GM12878 (cell line): ENCODE results near the gene SUPT6H. TPM values are rescaled to one million over a fixed set of nuclear protein-coding genes. Genes with fewer than 3 reads are reported as not detected.
A peak's percentile ranks its signal among the peaks of the same experiment; 100 is the strongest.

Experiments used
- BACH1 ChIP-seq: fragments of 450-650 bp; IDR thresholded peaks from 2 replicates; pipeline ENCODE4 v1.6.1; 2017; ENCODE audit warnings: mild to moderate bottlenecking, borderline replicate concordance
- BMI1 ChIP-seq: fragments of 450-650 bp; IDR thresholded peaks from 2 replicates; pipeline ENCODE4 v1.6.1; 2016; ENCODE audit warnings: mild to moderate bottlenecking, moderate library complexity, borderline replicate concordance
- CBX5 ChIP-seq: sonication (generic); IDR thresholded peaks from 2 replicates; pipeline ENCODE4 v1.6.1; 2016; ENCODE audit warnings: low read depth, moderate library complexity, mild to moderate bottlenecking, inconsistent platforms
- CHD2 ChIP-seq: IDR thresholded peaks from 2 replicates; pipeline ENCODE4 v1.6.1; 2011; ENCODE audit warnings: low read depth, low read length, improper control_type of control experiment, borderline replicate concordance
- CUX1 ChIP-seq: IDR thresholded peaks from 2 replicates; pipeline ENCODE4 v1.6.1; 2012; ENCODE audit warnings: improper control_type of control experiment, low read depth, low read length; ENCODE audit not compliant: insufficient replicate concordance
- GABPA ChIP-seq: IDR thresholded peaks from 2 replicates; pipeline ENCODE4 v1.6.1; 2014; ENCODE audit warnings: antibody characterized with exemption, low read depth, mild to moderate bottlenecking, inconsistent platforms
- GATAD2B ChIP-seq: fragments of 450-650 bp; conservative IDR thresholded peaks from 2 replicates; pipeline ENCODE4 v1.6.1; 2017; ENCODE audit warnings: low read depth, mild to moderate bottlenecking, moderate library complexity
- JUNB ChIP-seq: IDR thresholded peaks from 2 replicates; pipeline ENCODE4 v1.6.1; 2016; ENCODE audit warnings: antibody characterized with exemption, mild to moderate bottlenecking
- KDM1A ChIP-seq: fragments of 200-600 bp; sonication (generic); IDR thresholded peaks from 2 replicates; pipeline ENCODE4 v1.6.1; 2016; ENCODE audit warnings: borderline replicate concordance
- MYC ChIP-seq: IDR thresholded peaks from 2 replicates; pipeline ENCODE4 v1.6.1; 2011; ENCODE audit warnings: mild to moderate bottlenecking, low read length, moderate library complexity, inconsistent platforms; ENCODE audit not compliant: insufficient read depth, insufficient replicate concordance, insufficient read length, severe bottlenecking
- POLR2AphosphoS2 ChIP-seq: IDR thresholded peaks from 2 replicates; pipeline ENCODE4 v1.6.1; 2011; ENCODE audit warnings: low read depth, mild to moderate bottlenecking, low read length, improper control_type of control experiment, moderate library complexity
- POU2F2 ChIP-seq: IDR thresholded peaks from 3 replicates; pipeline ENCODE4 v1.6.1; 2011; ENCODE audit warnings: low read depth, mild to moderate bottlenecking, low read length, borderline replicate concordance
- RELB ChIP-seq: fragments of 450-650 bp; IDR thresholded peaks from 2 replicates; pipeline ENCODE4 v1.6.1; 2017; ENCODE audit warnings: low read depth, mild to moderate bottlenecking, moderate library complexity
- SIN3A ChIP-seq: IDR thresholded peaks from 2 replicates; pipeline ENCODE4 v1.6.1; 2012; ENCODE audit warnings: low read depth, low read length, improper control_type of control experiment
- SRF ChIP-seq, 2 experiments: IDR thresholded peaks; 2 replicates each; pipeline ENCODE4 v1.6.1; 2011; ENCODE audit warnings: low read depth in 2 of 2, low read length in 2 of 2, mild to moderate bottlenecking in 1 of 2, moderate library complexity in 1 of 2
- ZBED1 ChIP-seq: IDR thresholded peaks from 2 replicates; pipeline ENCODE4 v1.6.1; 2016; ENCODE audit warnings: borderline replicate concordance
- ZNF384 ChIP-seq: IDR thresholded peaks from 2 replicates; pipeline ENCODE4 v1.6.1; 2012; ENCODE audit warnings: low read depth, mild to moderate bottlenecking, low read length, improper control_type of control experiment, borderline replicate concordance
- ZSCAN29 ChIP-seq: fragments of 450-650 bp; IDR thresholded peaks from 2 replicates; pipeline ENCODE4 v1.6.1; 2017; ENCODE audit warnings: mild to moderate bottlenecking, moderate library complexity
- polyA plus RNA-seq, 11 experiments: library from polyadenylated mRNA; depleted of rRNA in 4 of 11; unstranded in 6 of 11; stranded (reverse) in 5 of 11; fragments of >200 nt; fragmentation: Nextera tagmentation in 4 of 11; fragmentation: Illumina TruSeq in 1 of 11; extraction: Ambion mirVana in 4 of 11; extraction: Trizol in 1 of 11; gene quantifications; 1 replicate in 1 of 11; 2 replicates in 10 of 11; pipeline versions ENCODE4 v1.2.1 to v1.2.3, GENCODE V29; 2011 to 2016; ENCODE audit warnings: inconsistent platforms in 2 of 11, missing spikeins in 2 of 11, low read depth in 1 of 11
- total RNA-seq, 4 experiments: library from RNA; depleted of rRNA in 3 of 4; stranded (reverse); fragments of >200 nt in 3 of 4; fragmentation: Illumina TruSeq in 1 of 4; extraction: Trizol in 1 of 4; gene quantifications; 2 replicates each; pipeline versions ENCODE4 v1.2.1 to v1.2.3, GENCODE V29; 2013 to 2021
- TF ChIP-seq, protein P1 (sequence below): fragments of 450-650 bp; IDR thresholded peaks from 2 replicates; pipeline ENCODE4 v1.6.1; 2017; ENCODE audit warnings: mild to moderate bottlenecking, moderate library complexity

The SUPT6H gene
- total and polyA plus RNA-seq, 10 of the 15 experiments (the other 5 are each of a cell fraction or from before 2014, with no cell fraction given): 1.7 to 58.8 (median 37.7) TPM

GRCh38 chr17:28726627-28727491 lies 64.9 kb downstream of the SUPT6H start (continued):
- TF ChIP-seq JUNB (no peak), ZNF384 (no peak), KDM1A (no peak), ZBED1 (no peak), POU2F2 (peak; percentile 22; the same call in 2 of the 3 replicates), GABPA (no peak), BMI1 (no peak), CUX1 (peak; percentile 58), SIN3A (peak; percentile 86), POLR2AphosphoS2 (peak; percentile 68; the same call in 1 of the 2 replicates), CHD2 (peak; percentile 80; the same call in 1 of the 2 replicates), BACH1 (peak; percentile 90), SRF (IDR thresholded peaks at IDR 0.05; ENCODE audit: low read depth in 2 of 2, low read length in 2 of 2) (no peak), ZSCAN29 (no peak), GATAD2B (peak; percentile 64), RELB (peak; percentile 95), MYC (peak; percentile 45), CBX5 (no peak)
- TF ChIP-seq, protein P1, sequence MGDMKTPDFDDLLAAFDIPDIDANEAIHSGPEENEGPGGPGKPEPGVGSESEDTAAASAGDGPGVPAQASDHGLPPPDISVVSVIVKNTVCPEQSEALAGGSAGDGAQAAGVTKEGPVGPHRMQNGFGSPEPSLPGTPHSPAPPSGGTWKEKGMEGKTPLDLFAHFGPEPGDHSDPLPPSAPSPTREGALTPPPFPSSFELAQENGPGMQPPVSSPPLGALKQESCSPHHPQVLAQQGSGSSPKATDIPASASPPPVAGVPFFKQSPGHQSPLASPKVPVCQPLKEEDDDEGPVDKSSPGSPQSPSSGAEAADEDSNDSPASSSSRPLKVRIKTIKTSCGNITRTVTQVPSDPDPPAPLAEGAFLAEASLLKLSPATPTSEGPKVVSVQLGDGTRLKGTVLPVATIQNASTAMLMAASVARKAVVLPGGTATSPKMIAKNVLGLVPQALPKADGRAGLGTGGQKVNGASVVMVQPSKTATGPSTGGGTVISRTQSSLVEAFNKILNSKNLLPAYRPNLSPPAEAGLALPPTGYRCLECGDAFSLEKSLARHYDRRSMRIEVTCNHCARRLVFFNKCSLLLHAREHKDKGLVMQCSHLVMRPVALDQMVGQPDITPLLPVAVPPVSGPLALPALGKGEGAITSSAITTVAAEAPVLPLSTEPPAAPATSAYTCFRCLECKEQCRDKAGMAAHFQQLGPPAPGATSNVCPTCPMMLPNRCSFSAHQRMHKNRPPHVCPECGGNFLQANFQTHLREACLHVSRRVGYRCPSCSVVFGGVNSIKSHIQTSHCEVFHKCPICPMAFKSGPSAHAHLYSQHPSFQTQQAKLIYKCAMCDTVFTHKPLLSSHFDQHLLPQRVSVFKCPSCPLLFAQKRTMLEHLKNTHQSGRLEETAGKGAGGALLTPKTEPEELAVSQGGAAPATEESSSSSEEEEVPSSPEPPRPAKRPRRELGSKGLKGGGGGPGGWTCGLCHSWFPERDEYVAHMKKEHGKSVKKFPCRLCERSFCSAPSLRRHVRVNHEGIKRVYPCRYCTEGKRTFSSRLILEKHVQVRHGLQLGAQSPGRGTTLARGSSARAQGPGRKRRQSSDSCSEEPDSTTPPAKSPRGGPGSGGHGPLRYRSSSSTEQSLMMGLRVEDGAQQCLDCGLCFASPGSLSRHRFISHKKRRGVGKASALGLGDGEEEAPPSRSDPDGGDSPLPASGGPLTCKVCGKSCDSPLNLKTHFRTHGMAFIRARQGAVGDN: peak; percentile 30; the same call in 1 of the 2 replicates
